Right lobe of liver (tissue), 4 donors: ENCODE results near the gene DIS3L2.

Experiments used
- CTCF ChIP-seq, 4 donors: fragments of 200-600 bp in 3 of 4; fragments of 450-650 bp in 1 of 4; IDR thresholded peaks; one replicate each; pipeline versions ENCODE4 v1.5.1 to v1.8.0; 2016 to 2022; ENCODE audit warnings: antibody characterized with exemption in 4 of 4, mild to moderate bottlenecking in 2 of 4
- POLR2A ChIP-seq: fragments of 450-650 bp; IDR thresholded peaks from one replicate; pipeline ENCODE4 v1.6.1; 2017; ENCODE audit warnings: antibody characterized with exemption, mild to moderate bottlenecking
- donor health status: DM: no; HTN: no; CAD: no.
- donor health status: DM: no; HTN: no; CAD: no.
- donor health status: DM: no; HTN: yes; CAD: no.

DNA sequence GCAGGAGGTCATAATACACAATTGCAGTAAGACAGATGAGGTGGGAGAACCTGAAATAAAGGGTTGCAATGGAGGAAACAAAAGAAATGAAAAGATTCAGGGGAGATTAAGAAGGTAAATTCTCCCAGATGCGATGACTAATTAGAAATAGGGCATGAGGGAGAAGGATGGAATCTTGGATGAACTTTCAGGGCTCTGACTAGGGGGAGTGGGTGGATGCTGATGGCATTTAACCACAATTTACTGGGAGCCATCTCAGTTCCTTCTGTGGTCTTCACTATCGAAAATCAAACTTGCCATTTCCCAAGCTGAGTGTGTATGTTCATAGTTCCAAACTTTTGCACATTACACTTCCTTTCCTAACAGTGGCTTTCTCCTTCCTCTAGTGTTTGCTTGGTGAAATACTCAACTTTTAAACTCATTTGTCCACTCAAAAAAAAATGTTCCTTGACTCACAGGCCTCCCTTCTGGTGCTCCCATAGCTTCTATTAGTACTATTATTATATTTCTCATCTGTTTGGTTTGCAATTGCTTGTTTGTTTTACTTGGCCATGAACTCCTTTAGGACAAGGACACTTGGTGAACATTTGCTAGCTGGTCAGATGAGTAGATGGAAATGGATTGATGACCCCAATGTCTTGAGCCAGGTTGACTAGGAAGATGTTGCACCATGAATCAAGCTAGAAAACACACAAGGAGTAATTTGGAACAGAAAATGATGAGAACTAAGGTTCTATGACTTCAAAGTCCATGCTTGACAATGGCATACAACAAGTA is 178.5 kb downstream of the DIS3L2 start:
- no peak for TF ChIP-seq CTCF (IDR thresholded peaks at IDR 0.05)
- TF ChIP-seq POLR2A = no peak
